Uterus (tissue), 2 donors: ENCODE measurements around the gene MISP.

Experiments used
- CTCF ChIP-seq, 4 experiments: fragments of 200-600 bp in 2 of 4; fragments of 450-650 bp in 2 of 4; sonication (generic) in 2 of 4; IDR thresholded peaks; one replicate each; pipeline ENCODE4 v1.5.1; 2016 to 2019; ENCODE audit warnings: antibody characterized with exemption in 4 of 4, mild to moderate bottlenecking in 2 of 4, moderate library complexity in 1 of 4
- POLR2A ChIP-seq, 2 donors: fragments of 450-650 bp; IDR thresholded peaks; one replicate each; pipeline ENCODE4 v1.6.1; 2016; ENCODE audit warnings: antibody characterized with exemption in 2 of 2, mild to moderate bottlenecking in 1 of 2, moderate library complexity in 1 of 2

DNA sequence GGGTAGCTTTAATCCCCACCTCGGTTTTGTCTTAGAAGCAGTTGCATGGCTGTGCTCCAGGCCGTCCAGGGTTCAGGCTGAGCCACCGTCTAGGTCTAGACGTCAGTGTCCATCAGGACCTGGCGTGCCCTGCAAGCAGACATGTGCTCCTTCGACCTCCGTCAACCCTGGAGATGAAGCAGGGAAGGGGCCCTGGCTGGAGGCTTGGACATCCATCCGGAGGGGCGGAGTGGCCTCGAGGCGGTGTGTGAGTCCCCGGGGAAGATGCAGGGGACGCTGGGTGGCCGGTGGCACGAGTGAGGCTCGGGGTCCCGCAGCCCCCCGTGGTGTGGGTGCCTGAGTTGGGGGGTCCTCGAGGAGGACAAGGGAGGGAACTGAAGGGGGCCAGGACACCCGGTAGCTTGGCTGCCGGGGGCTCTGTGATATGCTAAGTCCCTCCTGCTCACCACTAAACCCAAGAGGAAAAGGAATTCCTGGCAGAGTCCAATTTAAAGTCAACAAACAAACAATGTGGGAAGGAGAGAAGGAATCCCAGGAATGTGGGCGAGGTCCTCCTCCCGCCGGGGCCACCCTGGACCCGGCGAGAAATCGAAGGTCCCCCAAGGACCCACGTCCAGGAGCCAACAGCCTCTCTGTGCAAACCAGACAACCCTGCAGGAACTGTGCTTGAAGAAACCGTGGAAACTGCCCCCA, 31.4 kb downstream of the MISP start:
- TF ChIP-seq CTCF (IDR thresholded peaks at IDR 0.05) (no peak), POLR2A (IDR thresholded peaks at IDR 0.05) (no peak)
